Stomach (tissue), 9 donors: ENCODE measurements around the gene KLHL29. TPM values are rescaled to one million over a fixed set of nuclear protein-coding genes. Genes with fewer than 3 reads are reported as not detected.

Experiments
- DNase-seq, 2 donors: peaks; one replicate each; pipeline versions ENCODE4 v3.0.0 to v3.0.0-alpha.2; 2013 to 2019
- H3K27ac ChIP-seq, 5 donors: fragments of 200-600 bp in 4 of 5; sonication (generic) in 4 of 5; one replicate each; pipeline ENCODE4 v1.5.1; 2013 to 2019; ENCODE audit warnings: mild to moderate bottlenecking in 1 of 5, moderate library complexity in 1 of 5
- H3K27me3 ChIP-seq, 3 donors: fragments of 200-600 bp; sonication (generic); one replicate each; pipeline ENCODE4 v1.5.1; 2017 to 2019; ENCODE audit warnings: mixed run types in 1 of 3
- H3K36me3 ChIP-seq, 4 donors: fragments of 200-600 bp; sonication (generic); 1 replicate in 3 of 4; 2 replicates in 1 of 4; pipeline ENCODE4 v1.5.1; 2016 to 2019
- H3K4me1 ChIP-seq, 4 donors: fragments of 200-600 bp; sonication (generic); one replicate each; pipeline ENCODE4 v1.5.1; 2016 to 2019
- H3K4me3 ChIP-seq, 4 donors: fragments of 200-600 bp; sonication (generic) in 3 of 4; one replicate each; pipeline ENCODE4 v1.5.1; 2016 to 2019; ENCODE audit warnings: mild to moderate bottlenecking in 1 of 4
- H3K9me3 ChIP-seq, 4 donors: fragments of 200-600 bp; sonication (generic); one replicate each; pipeline ENCODE4 v1.5.1; 2016 to 2019
- CTCF ChIP-seq, 7 experiments: fragments of 450-650 bp in 4 of 7; fragments of 200-600 bp in 3 of 7; sonication (generic) in 3 of 7; IDR thresholded peaks; one replicate each; pipeline ENCODE4 v1.5.1; 2016 to 2019; ENCODE audit warnings: antibody characterized with exemption in 7 of 7, control low read depth in 2 of 7, mild to moderate bottlenecking in 1 of 7
- EP300 ChIP-seq: sonication (generic); formaldehyde crosslinking; IDR thresholded peaks from one replicate; pipeline ENCODE4 v1.6.1; 2017; ENCODE audit warnings: antibody characterized with exemption
- POLR2A ChIP-seq, 4 donors: fragments of 450-650 bp; IDR thresholded peaks; one replicate each; pipeline ENCODE4 v1.6.1; 2016; ENCODE audit warnings: antibody characterized with exemption in 4 of 4, control low read depth in 2 of 4, mild to moderate bottlenecking in 1 of 4, moderate library complexity in 1 of 4
- POLR2AphosphoS5 ChIP-seq, 3 donors: sonication (generic); formaldehyde crosslinking; IDR thresholded peaks; one replicate each; pipeline ENCODE4 v1.6.1; 2016; ENCODE audit warnings: antibody characterized with exemption in 3 of 3
- WGBS, 5 donors: extraction: QIAGEN DNeasy Blood & Tissue Kit in 3 of 5; methylation state at CpG; one replicate each; pipeline versions ENCODE4 v1.1.5 to v1.1.7; 2013 to 2018; 5-methylcytosine and 5-hydroxymethylcytosine counted together
- intact Hi-C: fragments of 100-400 bp; cut with DNase I; formaldehyde crosslinking; loops from one replicate; pipeline ENCODE4 v1.15.1; 2023; ENCODE audit warnings: low total_unique reads
- polyA plus RNA-seq, 3 donors: library from polyadenylated mRNA; stranded (reverse); fragments of 200-250 nt; gene quantifications; one replicate each; pipeline ENCODE4 v1.2.3, GENCODE V29; 2013
- total RNA-seq, 5 donors: library from RNA; depleted of rRNA; stranded (reverse); fragments of >200 nt; gene quantifications; one replicate each; pipeline versions ENCODE4 v1.1.0 to v1.2.3, GENCODE V29; 2014 to 2016
- donor health status: healthy with polysubstance abuse.
- donor health status: Bipolar disorder and iron deficiency.
- donor health status: healthy.

KLHL29 gene
- total and polyA plus RNA-seq, 8 donors, result under 0.01 to 6.6 (median 1.3) TPM

DNA sequence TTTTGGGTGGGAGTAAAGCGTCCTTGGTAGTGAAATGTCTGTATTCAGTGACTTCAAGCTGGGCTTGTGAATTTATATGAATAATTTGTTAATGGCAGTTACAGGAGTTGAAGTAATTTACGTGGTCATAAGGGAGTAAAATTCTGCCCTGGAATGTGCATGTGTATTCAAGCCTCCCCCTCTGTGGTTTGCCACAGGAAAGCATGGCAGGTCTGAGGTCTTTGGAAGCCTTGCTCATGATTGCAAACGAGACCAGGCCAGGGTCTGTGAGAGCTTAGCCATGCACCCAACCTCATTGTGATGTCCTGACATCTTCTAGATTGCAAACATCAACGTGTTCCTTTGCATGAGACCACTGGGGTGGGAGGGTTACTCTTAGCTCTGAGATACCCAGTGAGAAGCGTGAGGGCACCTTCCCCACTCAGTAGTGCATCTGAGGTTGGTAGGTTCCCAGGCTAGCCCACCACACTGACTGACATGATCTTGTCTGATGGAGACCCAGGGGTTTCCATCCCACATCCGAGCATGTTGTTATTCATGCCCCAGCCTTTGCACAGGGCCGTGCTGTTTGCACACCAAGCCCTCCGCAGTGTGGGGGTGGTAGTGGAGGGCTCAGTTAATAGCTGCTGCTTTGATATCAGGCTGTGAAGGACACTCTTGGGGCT lies 216.5 kb downstream of the KLHL29 start:
- DNase-seq, result no peak
- intact Hi-C loops, result no loop called here
- H3K4me1 ChIP-seq, result peaks cover 0 to 33% (median 6%) of the 10 kb centered on the region in 4 donors
- 65 to 77% (median 72%) methylated on average over 8 of the region's 8 CpGs for WGBS, 5 donors
- no peak overlapping the region for H3K4me3 ChIP-seq
- peaks cover 0 to 4% (median under 1%) of the 10 kb centered on the region in 4 donors for H3K9me3 ChIP-seq
- no peaks in the 10 kb centered on the region for H3K27me3 ChIP-seq
- peak overlapping the region in 3 of 5 donors; percentile 74 to 91 (median 77) for H3K27ac ChIP-seq
- TF ChIP-seq POLR2A (IDR thresholded peaks at IDR 0.05) (no peak), POLR2AphosphoS5 (IDR thresholded peaks at IDR 0.05) (no peak), CTCF (IDR thresholded peaks at IDR 0.05) (no peak), EP300 (no peak)
- no peaks in the 10 kb centered on the region for H3K36me3 ChIP-seq

- TF ChIP-seq EP300, result peak; percentile 99
- no peak for TF ChIP-seq CTCF (IDR thresholded peaks at IDR 0.05)
- no peak for TF ChIP-seq POLR2A (IDR thresholded peaks at IDR 0.05)
- peak; percentile 50 to 86 (median 83) for TF ChIP-seq POLR2AphosphoS5 (IDR thresholded peaks at IDR 0.05)
- WGBS, 5 donors, result 40 to 82% (median 75%) methylated on average over 12 of the region's 12 CpGs
- Histone ChIP-seq H3K4me1 (peaks cover 0 to 28% (median 2%) of the 10 kb centered on the region in 4 donors), H3K36me3 (no peaks in the 10 kb centered on the region), H3K9me3 (peaks cover 0 to 11% (median 7%) of the 10 kb centered on the region in 4 donors), H3K27me3 (no peaks in the 10 kb centered on the region), H3K4me3 (no peak overlapping the region), H3K27ac (peak overlapping the region in 3 of 5 donors; percentile 74 to 91 (median 77))
- DNase-seq, result peak in 1 of 2 donors; percentile 49
- intact Hi-C loops, result no loop called here
These were observed 217.1 kb downstream of the KLHL29 start for GRCh38 chr2:23602116-23602515.

DNA sequence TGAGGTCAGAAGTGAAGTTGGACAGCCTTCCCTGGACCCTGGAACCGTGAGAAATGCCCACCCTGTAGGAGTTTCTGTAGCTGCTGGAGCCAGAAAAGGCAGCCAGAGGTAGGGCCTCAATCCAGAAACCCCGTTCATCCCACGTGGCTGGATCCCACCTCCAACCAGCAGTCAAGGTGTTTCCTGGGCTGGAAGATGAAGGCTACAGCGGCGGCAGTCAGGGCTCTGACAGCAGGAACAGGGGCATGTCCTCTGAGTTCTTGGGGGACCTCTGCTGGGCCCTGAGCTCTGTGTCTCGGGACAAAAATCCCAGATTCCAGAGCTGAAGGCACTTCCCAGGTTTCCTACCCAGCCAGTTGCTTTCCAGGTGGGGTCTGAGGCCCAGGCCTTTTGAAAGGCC lies 218.2 kb downstream of the KLHL29 start:
- Histone ChIP-seq H3K4me3 (no peak overlapping the region), H3K27me3 (no peaks in the 10 kb centered on the region), H3K27ac (peak overlapping the region in 3 of 5 donors; percentile 74 to 91 (median 77)), H3K36me3 (no peaks in the 10 kb centered on the region), H3K9me3 (peaks cover 0 to 11% (median 7%) of the 10 kb centered on the region in 4 donors), H3K4me1 (peaks cover 0 to 24% (median 2%) of the 10 kb centered on the region in 4 donors)
- DNase-seq, result no peak
- intact Hi-C loops, result no loop called here
- 75 to 79% (median 76%) methylated on average over 6 of the region's 6 CpGs for WGBS, 5 donors
- no peak for TF ChIP-seq POLR2A (IDR thresholded peaks at IDR 0.05)
- TF ChIP-seq POLR2AphosphoS5 (IDR thresholded peaks at IDR 0.05), result no peak
- TF ChIP-seq EP300, result no peak
- TF ChIP-seq CTCF (IDR thresholded peaks at IDR 0.05), result no peak

- Histone ChIP-seq H3K9me3 (peaks cover 0 to 11% (median 7%) of the 10 kb centered on the region in 4 donors), H3K27me3 (no peaks in the 10 kb centered on the region), H3K4me1 (peaks cover 0 to 20% (median 2%) of the 10 kb centered on the region in 4 donors), H3K4me3 (no peak overlapping the region), H3K36me3 (no peaks in the 10 kb centered on the region), H3K27ac (peak overlapping the region in 3 of 5 donors; percentile 74 to 91 (median 77))
- 86 to 92% (median 88%) methylated on average over 9 to 12 of the region's 12 CpGs for WGBS, 5 donors
- no peak for TF ChIP-seq POLR2A (IDR thresholded peaks at IDR 0.05)
- no peak for TF ChIP-seq EP300
- TF ChIP-seq CTCF (IDR thresholded peaks at IDR 0.05), result no peak
- TF ChIP-seq POLR2AphosphoS5 (IDR thresholded peaks at IDR 0.05), result no peak
- no peak for DNase-seq
- intact Hi-C loops, result no loop called here
These were observed 218.6 kb downstream of the KLHL29 start for GRCh38 chr2:23603581-23603980.
